ENCODE results near the gene LRPAP1. TPM values are rescaled to one million over a fixed set of nuclear protein-coding genes. Genes with fewer than 3 reads are reported as not detected.

Gene LRPAP1
- total RNA-seq, 1 donor from 2014 or later = 53.7 TPM

DNA sequence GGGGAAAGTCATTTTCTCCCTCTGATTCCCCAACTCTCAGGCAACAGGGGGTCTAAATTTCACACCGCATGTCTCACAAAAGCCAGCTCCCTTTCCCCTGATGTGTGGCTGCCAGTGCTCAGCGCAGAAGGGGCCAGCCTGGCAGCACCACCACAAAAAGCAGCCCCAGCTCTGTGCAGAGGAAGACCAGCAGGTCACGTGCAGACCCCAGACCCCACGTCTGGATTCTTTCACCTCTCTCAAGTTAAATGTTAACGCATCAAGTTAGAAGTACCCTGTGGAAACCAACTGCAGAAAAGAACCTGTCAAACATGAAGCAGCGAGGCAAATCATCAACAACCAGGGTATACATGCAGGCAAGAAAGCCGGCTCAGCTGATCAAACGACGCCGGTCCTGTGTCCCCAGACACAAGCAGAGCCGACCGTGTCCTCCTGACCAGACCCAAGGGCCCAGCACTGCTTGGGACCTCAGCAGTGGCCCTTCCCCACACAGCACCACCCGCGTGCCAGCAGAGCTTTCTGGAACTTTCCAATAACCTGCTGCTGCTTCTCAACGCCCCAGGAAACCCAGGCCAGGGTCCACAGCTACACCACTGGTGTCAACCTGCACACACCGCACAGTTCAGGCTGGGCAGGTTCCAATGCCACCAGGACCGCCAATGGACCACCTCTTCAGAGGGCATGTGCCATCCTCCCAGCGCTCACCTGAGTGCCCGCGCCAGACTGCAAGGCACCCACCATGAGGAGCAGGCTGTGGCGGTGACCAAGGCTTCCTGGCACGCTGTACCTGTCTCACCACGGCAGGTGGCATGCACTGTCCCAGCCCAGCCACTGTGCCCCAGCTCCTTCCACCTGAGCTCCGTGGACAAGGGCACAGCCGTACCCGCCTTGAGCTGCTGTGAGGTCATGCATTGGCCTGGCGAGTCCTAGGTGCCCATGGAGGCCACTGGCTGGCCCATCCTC lies 4.0 kb downstream of the LRPAP1 start:
- H3K27me3 ChIP-seq (ENCODE audit: control insufficient read depth, insufficient read depth, low read length) = no peaks in the 10 kb centered on the region
- TF ChIP-seq, protein P1, sequence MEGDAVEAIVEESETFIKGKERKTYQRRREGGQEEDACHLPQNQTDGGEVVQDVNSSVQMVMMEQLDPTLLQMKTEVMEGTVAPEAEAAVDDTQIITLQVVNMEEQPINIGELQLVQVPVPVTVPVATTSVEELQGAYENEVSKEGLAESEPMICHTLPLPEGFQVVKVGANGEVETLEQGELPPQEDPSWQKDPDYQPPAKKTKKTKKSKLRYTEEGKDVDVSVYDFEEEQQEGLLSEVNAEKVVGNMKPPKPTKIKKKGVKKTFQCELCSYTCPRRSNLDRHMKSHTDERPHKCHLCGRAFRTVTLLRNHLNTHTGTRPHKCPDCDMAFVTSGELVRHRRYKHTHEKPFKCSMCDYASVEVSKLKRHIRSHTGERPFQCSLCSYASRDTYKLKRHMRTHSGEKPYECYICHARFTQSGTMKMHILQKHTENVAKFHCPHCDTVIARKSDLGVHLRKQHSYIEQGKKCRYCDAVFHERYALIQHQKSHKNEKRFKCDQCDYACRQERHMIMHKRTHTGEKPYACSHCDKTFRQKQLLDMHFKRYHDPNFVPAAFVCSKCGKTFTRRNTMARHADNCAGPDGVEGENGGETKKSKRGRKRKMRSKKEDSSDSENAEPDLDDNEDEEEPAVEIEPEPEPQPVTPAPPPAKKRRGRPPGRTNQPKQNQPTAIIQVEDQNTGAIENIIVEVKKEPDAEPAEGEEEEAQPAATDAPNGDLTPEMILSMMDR (IDR thresholded peaks at IDR 0.05; ENCODE audit: insufficient read depth, low read length, severe bottlenecking) = no peak
- peaks cover 42% of the 10 kb centered on the region for H3K36me3 ChIP-seq (ENCODE audit: control insufficient read depth, insufficient read depth, low read length)
- H3K4me3 ChIP-seq (ENCODE audit: low read depth, low read length) = no peak overlapping the region
- FAIRE-seq (no peak), DNase-seq (ENCODE audit: low read depth) (no peak)

DNA sequence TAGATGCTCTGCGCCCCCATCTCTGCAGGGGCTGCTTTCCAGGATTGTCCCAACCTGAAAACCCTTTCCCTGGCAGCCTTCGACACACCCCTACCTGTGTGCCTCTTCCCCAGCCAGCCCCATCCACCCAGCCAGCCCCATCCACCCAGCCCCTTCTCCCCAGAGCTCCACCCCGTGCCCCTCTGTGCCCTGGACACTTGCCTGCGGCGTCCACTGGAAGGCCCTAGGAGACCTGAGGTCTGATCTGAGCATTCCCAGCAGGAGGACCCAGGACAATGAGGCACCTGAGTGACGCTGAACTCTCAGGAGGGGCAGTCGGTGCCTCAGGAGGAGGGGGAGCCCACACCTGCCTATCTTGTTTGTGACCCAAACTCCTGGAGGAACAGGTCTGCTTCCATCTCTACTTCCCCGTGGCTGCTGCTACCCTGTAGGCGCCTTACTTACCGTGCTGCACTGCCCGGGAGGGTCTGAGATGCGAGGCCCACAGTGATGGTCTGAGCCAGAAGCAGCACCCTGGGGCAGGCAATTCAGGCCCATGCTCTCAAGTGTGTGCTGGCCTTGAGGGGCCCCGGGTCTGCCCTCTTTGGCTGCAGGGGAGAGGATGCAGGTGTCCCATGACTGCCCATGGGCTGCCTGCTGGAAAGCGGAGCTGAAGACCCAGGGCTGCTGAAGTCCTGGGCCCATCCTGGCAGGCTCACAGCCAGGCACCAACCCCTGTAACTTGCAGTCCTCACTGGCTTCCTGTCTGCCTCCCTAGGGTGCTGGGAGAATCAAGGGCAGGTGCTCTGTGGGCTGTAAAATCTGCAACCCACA lies 4.9 kb downstream of the LRPAP1 start:
- peaks cover 49% of the 10 kb centered on the region for H3K36me3 ChIP-seq (ENCODE audit: control insufficient read depth, insufficient read depth, low read length)

GRCh38 chr4:3526456-3526855 lies 5.8 kb downstream of the LRPAP1 start:
- FAIRE-seq (no peak), DNase-seq (ENCODE audit: low read depth) (no peak)
- Histone ChIP-seq H3K36me3 (ENCODE audit: control insufficient read depth, insufficient read depth, low read length) (peaks cover 53% of the 10 kb centered on the region), H3K4me3 (ENCODE audit: low read depth, low read length) (no peak overlapping the region), H3K27me3 (ENCODE audit: control insufficient read depth, insufficient read depth, low read length) (no peaks in the 10 kb centered on the region)
- TF ChIP-seq, protein P1 (IDR thresholded peaks at IDR 0.05; ENCODE audit: insufficient read depth, low read length, severe bottlenecking) = no peak

More for the DNA sequence above, 4.9 kb downstream of the LRPAP1 start:
- Histone ChIP-seq H3K4me3 (ENCODE audit: low read depth, low read length) (no peak overlapping the region), H3K27me3 (ENCODE audit: control insufficient read depth, insufficient read depth, low read length) (no peaks in the 10 kb centered on the region)
- DNase-seq (ENCODE audit: low read depth) (no peak), FAIRE-seq (no peak)
- TF ChIP-seq, protein P1 (IDR thresholded peaks at IDR 0.05; ENCODE audit: insufficient read depth, low read length, severe bottlenecking) = no peak

DNA sequence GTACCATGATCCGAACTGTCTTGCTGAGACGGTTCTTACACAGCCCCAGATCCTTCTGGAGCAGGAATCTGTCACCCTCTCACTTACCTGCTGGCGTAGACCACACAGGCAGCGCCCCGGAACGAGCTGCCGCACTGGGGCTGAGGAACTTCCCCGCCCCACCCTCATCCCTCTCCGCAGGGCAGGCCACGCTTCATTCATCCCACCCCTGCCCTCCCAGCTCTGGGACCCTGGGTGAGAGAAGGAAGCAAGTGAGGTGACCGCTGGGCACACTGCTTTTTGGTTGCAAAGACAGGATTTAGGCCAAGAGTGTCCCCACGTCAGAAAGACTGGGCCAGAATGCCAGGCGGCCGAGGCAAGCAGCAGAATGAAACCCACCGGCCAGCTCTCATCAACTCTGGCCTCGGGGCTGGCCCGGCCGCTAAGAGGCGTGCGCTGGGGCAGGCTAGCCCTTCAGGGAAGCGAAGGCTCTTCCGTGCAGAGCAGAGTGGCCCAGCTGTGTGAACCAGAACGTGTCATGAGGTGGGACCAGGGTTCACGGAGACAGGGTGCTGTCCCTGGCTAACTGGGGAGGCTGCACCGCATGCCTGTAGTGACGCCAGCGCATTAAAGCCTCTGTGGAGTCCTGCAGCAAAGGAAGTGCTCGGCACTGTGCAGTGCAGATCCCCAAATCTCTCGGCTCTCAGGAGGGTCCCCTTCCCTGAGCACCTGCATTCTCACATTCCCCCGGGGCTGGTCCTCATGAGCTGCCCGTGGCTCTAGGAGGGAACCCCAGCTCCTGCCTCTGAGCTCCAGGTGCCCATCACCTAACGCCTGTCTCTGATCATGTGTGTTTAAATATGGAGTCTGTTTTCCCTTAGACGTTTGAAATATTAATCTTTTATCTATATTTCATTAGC lies 6.4 kb downstream of the LRPAP1 start:
- FAIRE-seq (no peak), DNase-seq (ENCODE audit: low read depth) (no peak)
- H3K4me3 ChIP-seq (ENCODE audit: low read depth, low read length) = no peak overlapping the region
- TF ChIP-seq, protein P1 (IDR thresholded peaks at IDR 0.05; ENCODE audit: insufficient read depth, low read length, severe bottlenecking) = no peak
- H3K36me3 ChIP-seq (ENCODE audit: control insufficient read depth, insufficient read depth, low read length) = peaks cover 55% of the 10 kb centered on the region
- H3K27me3 ChIP-seq (ENCODE audit: control insufficient read depth, insufficient read depth, low read length) = no peaks in the 10 kb centered on the region

DNA sequence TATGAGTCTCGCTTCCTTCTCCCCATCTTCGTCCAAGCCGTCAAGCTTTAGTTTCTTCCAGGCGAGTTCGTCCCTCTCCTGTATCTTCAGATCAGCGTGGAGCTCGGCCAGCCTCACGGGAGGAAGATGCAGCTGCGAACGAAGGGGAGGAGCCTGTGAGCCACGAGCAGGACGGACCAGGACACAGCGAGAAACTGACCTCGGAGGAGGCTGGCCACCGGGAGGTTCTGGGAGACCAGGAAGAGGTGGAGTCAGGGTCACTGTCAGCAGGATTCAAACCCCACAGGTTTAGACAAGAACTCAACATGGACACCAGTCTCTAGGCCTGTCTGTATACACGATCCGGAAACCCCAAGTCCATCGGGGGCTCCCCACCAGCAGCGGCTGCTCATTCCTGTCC lies 7.3 kb downstream of the LRPAP1 start:
- no peak for FAIRE-seq
- Histone ChIP-seq H3K4me3 (ENCODE audit: low read depth, low read length) (no peak overlapping the region), H3K27me3 (ENCODE audit: control insufficient read depth, insufficient read depth, low read length) (no peaks in the 10 kb centered on the region), H3K36me3 (ENCODE audit: control insufficient read depth, insufficient read depth, low read length) (peaks cover 60% of the 10 kb centered on the region)
- no peak for DNase-seq (ENCODE audit: low read depth)
- TF ChIP-seq, protein P1 (IDR thresholded peaks at IDR 0.05; ENCODE audit: insufficient read depth, low read length, severe bottlenecking) = no peak

All from bronchial epithelial cell (primary cell).